H4 (cell line): Measurements from ENCODE around the gene KCNG2. TPM values are rescaled to one million over a fixed set of nuclear protein-coding genes. Genes with fewer than 3 reads are reported as not detected.

Source experiments
- DNase-seq: peaks from one replicate; pipeline ENCODE4 v3.0.0-alpha.2; 2015; ENCODE audit warnings: low spot score
- total RNA-seq: library from RNA; depleted of rRNA; stranded (reverse); fragments of >200 nt; shearing (Covaris generic); gene quantifications from 2 replicates; pipeline ENCODE4 v1.2.3, GENCODE V29; 2014

The KCNG2 gene
- total RNA-seq, 1 experiment from 2014 or later = not detected

DNA sequence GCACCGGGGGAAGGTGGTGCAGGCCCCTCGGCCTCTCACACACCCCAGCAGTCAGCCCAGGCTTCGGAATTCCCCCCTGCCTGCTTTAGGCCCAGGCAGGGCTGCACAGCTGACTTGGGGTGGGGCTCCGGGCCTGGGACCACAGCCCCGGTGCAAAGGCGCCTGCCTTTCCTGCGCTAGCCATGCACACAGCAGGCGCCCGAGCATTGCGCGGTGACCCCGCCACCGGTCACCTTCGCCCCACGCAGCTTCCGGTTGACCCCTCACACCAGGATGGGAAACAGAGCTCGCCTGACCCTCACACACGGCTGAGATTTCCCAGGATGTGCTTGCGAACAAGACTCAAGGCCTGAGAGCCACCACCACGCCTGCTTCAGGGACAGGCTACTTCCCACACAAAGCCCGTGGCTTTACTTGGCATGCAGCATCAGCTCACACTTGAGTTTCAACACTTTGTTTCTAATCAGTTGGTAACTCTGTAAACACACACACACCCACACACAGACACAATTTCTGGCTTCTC lies 107.7 kb downstream of the KCNG2 start:
- no peak for DNase-seq

GRCh38 chr18:79905993-79906392 lies 108.3 kb downstream of the KCNG2 start:
- no peak for DNase-seq

- DNase-seq = no peak
Observed at GRCh38 chr18:79906706-79907105, 109.0 kb downstream of the KCNG2 start.

DNA sequence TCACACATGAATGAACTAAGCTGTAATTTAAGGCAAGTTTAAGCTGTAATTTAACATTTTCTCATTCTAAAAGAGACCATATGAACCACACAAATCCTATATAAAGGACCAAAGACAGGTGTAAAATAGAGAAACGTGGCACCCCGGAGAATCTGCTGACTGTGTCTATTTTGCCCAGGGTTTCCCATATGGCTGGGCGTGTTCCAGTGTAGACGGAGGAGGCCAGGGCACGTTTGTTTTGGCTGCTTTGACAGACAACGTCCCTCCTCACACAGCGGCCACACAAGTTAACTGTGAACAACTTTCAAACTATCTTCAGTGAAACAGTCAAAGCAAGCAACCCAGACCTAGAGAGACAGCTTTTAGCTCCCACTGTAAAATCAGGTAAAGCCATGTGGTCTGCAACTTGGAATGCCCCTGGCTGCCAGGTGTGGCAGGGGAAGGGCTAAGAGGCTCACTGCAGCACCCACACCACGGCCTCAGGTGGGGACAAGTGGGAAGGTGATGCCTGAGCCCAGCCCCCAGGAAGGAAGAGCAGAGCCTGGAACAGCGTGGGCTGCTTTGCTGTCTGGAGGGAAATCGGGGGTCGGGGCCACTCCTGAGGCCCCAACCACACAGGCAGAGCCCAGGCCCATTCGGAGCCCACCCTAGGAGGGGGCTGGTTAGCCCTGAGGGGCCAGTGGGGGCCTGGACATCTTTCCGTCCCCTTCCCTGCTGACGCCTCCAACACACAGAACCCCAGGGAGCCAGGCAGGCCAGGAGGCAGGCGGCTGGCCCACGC lies 113.0 kb downstream of the KCNG2 start:
- DNase-seq = no peak

GRCh38 chr18:79911344-79912270 lies 113.9 kb downstream of the KCNG2 start:
- no peak for DNase-seq

DNA sequence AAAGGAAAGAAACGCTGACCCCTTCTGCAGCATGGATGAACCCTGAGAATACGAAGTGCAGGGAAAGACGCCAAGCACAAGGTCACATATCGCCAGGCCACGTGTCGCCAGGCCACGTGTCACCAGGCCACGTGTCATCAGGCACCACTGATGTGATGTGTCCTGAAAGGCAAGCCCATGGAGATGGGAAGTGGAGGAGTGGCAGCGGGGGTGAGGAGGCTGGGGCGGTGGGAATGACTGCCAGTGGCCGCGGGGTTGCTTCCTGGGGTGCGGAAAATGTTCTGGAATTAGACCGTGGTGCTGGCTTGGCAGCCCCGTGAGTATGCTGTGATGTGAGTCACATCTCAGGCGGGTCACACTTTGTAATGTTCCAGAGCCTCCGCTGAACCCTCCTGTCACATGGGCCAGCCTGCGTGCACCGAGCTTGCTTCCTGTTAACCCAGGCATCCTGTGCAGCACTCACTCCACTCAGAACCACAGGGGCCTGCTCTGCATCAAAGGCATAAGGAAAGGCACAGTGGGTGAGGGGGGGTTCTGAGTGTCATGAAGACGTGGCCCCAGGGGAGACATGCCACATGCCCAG lies 114.8 kb downstream of the KCNG2 start:
- no peak for DNase-seq

- DNase-seq = no peak
Observed at GRCh38 chr18:79912994-79913831, 115.5 kb downstream of the KCNG2 start.

- no peak for DNase-seq
Observed at GRCh38 chr18:79914614-79915160, 116.9 kb downstream of the KCNG2 start.

GRCh38 chr18:79915161-79916127 lies 117.7 kb downstream of the KCNG2 start:
- DNase-seq = no peak

- DNase-seq = no peak
Observed at GRCh38 chr18:79916128-79916494, 118.4 kb downstream of the KCNG2 start.

DNA sequence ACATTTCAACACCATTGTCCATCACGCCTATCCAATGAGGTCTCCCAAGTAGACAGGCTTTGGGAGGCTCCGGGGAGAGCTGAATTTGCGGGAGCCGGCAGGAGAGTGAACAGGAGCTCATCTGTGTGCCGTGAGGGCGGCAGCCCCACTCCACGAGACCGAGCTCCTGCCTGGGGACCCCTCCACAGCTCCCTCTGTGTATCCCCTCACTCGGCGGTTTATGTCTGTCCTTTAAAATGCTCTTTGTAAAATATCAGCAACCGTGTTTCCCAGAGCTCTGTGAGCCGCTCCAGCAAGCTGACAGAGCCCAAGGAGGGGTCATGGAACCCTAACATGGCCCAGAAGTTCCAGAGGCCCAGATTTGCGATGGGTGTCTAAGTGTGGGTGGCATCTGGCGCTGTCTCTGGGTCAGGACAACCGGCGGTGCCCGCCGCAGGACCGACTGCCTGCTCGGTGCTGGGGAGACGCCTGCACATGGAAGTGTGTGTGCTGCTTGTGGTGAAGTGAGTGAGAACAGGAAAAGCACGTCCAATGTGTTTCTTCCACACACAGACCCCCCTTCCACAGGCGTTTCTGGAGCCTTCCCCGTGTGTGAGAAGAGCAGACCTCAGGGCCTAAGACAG lies 118.9 kb downstream of the KCNG2 start:
- no peak for DNase-seq

- DNase-seq = no peak
Observed at GRCh38 chr18:79917169-79917852, 119.6 kb downstream of the KCNG2 start.

DNA sequence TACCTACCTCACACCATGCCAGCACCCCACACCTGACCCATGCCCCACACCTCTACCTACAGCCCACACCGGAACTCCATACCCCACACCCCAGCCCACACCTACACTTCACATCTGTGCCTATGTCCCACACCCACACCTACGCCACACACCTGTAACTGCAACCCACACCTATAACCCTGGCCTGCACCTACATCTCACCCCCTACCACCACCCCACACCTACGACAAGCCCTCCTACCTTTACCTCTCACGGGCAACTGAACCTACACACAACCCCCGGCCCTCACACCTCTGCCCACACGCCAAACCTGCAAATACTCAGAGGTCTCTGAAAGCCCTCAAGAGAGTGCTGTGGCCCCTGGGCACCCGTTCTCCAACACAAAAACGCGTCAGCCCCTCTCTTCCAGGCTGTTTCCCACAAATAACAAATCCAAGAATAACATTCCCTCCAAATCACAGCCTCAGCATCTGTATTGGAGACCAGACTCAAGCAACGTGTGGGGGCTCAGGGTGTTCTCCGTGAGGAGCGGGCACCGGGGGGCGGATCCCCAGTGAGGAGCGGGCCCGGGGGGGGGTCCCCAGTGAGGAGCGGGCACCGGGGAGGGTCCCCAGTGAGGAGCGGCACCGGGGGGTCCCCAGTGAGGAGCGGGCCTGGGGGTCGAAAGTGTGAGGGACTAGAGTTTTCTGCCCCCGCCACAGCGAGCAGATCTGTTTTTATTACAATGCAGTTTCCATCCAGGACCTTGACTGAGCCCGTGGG lies 120.3 kb downstream of the KCNG2 start:
- DNase-seq = no peak

GRCh38 chr18:79918615-79919011 lies 120.9 kb downstream of the KCNG2 start:
- DNase-seq = no peak

DNA sequence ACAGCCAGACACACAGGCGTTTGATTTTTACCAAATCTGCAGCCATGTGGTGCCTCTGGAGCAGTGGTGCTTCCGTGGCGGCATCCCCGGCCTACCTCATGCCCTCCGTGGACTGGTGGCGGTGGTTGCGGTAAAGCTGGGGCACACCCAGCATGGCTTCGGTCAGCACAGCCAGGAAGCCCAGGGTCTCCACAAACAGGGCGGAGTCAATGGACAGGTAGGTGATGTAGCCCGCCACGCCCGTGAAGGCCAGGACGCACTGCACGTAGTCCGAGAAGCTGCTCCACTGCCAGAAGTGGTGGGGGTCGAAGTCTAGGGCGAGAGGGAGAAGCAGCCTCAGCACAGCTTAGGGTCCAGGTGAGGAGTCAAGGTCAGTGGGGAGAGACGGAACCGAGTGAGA lies 121.4 kb downstream of the KCNG2 start:
- no peak for DNase-seq

DNA sequence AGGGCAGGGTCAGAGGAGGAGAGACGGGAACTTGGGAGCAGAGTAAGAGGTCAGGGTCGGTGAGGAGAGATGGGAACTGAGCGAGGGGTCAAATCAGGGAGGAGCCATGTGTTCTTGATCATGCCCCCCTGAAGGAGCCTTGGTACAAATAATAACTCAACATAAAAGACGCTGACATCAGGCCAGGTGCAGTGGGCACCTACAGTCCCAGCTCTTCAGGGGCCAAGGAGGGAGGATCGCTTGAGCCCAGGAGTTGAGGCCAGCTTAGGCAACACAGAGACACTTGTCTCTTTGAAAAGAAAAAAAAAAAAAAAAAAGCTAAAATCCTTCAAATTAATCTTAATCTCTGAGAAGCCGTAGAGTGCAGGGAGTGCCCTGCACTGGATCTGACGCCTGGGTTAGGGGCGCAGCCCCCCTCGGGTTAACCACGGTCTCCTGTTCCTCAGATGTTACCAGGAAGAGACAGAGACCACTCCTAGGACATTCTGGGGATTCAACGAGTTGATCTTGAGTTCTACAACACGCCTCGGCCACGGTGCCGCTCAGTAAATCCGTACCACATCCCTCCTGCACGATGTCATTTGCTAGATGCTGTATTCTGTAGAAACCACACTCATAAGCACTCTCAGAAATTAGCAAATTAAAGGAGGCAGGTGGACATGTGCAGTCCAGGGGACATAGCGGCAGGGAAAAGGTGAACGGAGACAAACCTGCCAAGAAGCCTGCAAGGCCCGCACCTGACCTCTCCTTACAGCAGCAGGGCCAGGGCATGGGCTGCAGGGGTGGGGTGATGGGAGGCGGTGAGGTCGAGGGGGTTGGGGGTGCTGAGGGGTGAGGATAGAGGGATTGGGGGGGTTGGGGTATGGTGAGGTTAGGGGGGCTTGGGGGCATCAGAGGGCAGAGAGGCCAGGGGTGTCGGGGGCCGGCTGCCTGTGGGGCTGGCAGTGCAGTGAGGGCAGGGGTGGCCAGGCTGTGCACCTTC lies 124.5 kb downstream of the KCNG2 start:
- no peak for DNase-seq

- no peak for DNase-seq
Observed at GRCh38 chr18:79922971-79923411, 125.3 kb downstream of the KCNG2 start.
